ENCODE data around the gene DNAI7.

DNAI7 gene

DNA sequence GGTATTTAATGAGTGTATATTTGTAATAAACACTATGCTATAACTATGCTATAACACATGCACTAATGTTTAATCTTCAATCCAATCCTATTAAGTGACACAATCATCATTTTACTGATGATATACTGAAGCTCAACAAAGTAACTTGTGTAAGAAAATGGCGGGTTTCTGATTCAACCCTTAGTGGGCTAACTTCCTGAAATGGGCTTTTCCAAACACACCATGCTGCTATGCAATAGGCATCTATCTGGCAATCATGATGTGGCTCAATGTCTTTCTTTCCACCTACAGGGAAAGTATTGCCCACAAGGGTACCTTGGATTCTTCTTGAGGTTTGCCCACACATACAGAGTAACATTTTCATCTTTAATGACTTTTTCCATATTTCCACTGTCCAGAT is 48.3 kb downstream of the DNAI7 start:
- H3K9me3 ChIP-seq (ENCODE audit: severe bottlenecking): no peaks in the 10 kb centered on the region
- TF ChIP-seq, protein P1, sequence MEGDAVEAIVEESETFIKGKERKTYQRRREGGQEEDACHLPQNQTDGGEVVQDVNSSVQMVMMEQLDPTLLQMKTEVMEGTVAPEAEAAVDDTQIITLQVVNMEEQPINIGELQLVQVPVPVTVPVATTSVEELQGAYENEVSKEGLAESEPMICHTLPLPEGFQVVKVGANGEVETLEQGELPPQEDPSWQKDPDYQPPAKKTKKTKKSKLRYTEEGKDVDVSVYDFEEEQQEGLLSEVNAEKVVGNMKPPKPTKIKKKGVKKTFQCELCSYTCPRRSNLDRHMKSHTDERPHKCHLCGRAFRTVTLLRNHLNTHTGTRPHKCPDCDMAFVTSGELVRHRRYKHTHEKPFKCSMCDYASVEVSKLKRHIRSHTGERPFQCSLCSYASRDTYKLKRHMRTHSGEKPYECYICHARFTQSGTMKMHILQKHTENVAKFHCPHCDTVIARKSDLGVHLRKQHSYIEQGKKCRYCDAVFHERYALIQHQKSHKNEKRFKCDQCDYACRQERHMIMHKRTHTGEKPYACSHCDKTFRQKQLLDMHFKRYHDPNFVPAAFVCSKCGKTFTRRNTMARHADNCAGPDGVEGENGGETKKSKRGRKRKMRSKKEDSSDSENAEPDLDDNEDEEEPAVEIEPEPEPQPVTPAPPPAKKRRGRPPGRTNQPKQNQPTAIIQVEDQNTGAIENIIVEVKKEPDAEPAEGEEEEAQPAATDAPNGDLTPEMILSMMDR (IDR thresholded peaks at IDR 0.05; ENCODE audit: low read depth, low read length): no peak
- no peaks in the 10 kb centered on the region for H3K27me3 ChIP-seq (ENCODE audit: insufficient read depth, low read depth, severe bottlenecking)
- H3K27ac ChIP-seq: no peak overlapping the region
- H3K4me3 ChIP-seq (ENCODE audit: low read depth, low read length): no peak overlapping the region
- no peak for DNase-seq
- no peaks in the 10 kb centered on the region for H3K36me3 ChIP-seq

DNA sequence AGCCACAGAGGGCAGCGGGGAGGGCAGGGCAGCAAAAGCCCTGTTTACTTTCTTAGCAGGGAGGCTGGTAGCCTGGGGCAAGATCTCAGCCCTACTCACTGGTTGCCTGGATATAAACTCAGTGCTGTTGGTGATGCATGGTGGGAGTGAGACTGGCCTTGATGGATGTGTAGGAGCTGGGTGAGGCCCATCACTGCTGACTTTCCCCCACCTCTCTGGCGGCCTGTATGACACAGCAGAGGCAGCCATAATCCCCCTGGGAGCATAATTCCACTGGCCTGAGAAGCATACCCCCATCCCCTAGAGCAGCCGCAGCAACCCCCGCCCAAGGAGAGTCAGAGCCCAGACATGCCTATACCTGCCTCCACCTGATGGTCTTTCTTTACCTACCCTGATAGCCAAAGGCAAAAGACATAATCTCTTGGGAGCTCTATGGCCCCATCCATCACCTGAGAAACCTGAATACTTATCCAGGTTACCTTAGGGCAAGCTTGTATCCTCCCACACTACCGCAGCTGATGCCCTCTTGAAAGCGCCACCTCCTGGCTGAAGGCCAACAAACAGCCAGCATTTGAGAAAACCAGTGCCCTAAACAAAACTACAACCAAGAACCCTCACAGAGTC is 59.3 kb downstream of the DNAI7 start:
- no peaks in the 10 kb centered on the region for H3K9me3 ChIP-seq (ENCODE audit: severe bottlenecking)
- no peak overlapping the region for H3K4me3 ChIP-seq (ENCODE audit: low read depth, low read length)
- DNase-seq: peak; percentile 66
- no peak overlapping the region for H3K27ac ChIP-seq
- H3K27me3 ChIP-seq (ENCODE audit: insufficient read depth, low read depth, severe bottlenecking): no peaks in the 10 kb centered on the region
- TF ChIP-seq, protein P1 (IDR thresholded peaks at IDR 0.05; ENCODE audit: low read depth, low read length): peak; percentile 31; the same call in 1 of the 2 replicates
- H3K36me3 ChIP-seq: no peaks in the 10 kb centered on the region

DNA sequence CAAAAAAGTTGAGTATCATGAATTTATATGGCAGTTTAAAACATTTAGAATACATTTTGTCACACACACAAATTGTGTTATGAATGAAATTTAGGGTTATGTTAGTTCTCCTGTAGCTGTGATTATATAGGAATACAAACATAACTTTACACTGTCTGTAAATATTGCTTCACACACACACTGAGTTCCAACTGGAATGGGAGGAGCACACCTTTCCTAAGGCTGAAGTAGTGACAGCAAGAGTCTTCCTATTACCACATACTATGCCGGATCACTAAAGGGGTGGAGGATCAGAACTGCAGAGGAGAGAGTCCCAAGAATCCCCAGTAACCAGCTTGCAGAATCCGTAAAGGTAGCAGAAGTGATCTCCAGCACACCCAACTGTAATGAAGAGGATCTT is 63.7 kb downstream of the DNAI7 start:
- H3K27me3 ChIP-seq (ENCODE audit: insufficient read depth, low read depth, severe bottlenecking): no peaks in the 10 kb centered on the region
- H3K27ac ChIP-seq: no peak overlapping the region
- no peaks in the 10 kb centered on the region for H3K9me3 ChIP-seq (ENCODE audit: severe bottlenecking)
- no peak for DNase-seq
- TF ChIP-seq, protein P1 (IDR thresholded peaks at IDR 0.05; ENCODE audit: low read depth, low read length): no peak
- no peaks in the 10 kb centered on the region for H3K36me3 ChIP-seq
- no peak overlapping the region for H3K4me3 ChIP-seq (ENCODE audit: low read depth, low read length)

DNA sequence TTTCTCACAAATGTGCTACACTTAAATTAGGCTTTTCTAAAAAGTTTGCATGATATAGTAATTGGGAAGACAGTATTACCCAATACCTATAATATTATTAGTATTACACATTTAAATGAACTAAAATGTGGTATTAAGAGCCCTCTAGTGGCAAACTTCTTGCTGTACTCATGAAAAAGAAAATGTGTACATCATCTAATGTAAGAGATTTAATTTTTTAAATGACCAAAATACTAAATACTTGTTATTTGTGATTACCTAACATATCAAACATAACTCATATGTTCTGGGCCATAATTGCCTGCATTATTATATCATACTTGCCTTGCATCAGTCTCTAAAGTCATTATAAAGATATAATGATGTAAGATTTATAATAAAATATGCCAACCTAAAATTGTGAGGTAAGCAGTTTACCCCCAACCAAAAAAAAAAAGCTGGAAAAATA is 64.2 kb downstream of the DNAI7 start:
- no peaks in the 10 kb centered on the region for H3K27me3 ChIP-seq (ENCODE audit: insufficient read depth, low read depth, severe bottlenecking)
- no peak overlapping the region for H3K4me3 ChIP-seq (ENCODE audit: low read depth, low read length)
- no peak for DNase-seq
- TF ChIP-seq, protein P1 (IDR thresholded peaks at IDR 0.05; ENCODE audit: low read depth, low read length): no peak
- H3K36me3 ChIP-seq: no peaks in the 10 kb centered on the region
- no peaks in the 10 kb centered on the region for H3K9me3 ChIP-seq (ENCODE audit: severe bottlenecking)
- no peak overlapping the region for H3K27ac ChIP-seq

DNA sequence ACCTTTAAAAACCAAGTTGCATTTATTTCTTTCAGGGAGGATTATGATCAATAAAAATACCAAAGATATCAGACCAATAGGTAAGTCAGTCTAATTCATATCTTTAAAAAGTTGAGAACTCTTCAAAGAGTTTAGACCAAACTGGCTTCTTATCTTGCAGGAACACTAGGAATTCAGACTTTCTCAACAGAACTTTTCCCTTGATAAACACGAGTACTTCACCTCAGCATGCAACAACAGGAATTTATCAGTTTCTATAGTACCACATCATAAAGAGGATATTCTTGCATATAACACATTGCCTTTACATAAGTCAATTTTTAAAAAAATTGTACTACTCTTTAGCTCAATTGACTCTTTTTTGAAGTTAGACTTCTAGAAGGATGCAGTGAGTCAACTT is 68.2 kb downstream of the DNAI7 start:
- H3K27me3 ChIP-seq (ENCODE audit: insufficient read depth, low read depth, severe bottlenecking): no peaks in the 10 kb centered on the region
- no peak for DNase-seq
- no peak overlapping the region for H3K27ac ChIP-seq
- H3K36me3 ChIP-seq: no peaks in the 10 kb centered on the region
- H3K9me3 ChIP-seq (ENCODE audit: severe bottlenecking): no peaks in the 10 kb centered on the region
- TF ChIP-seq, protein P1 (IDR thresholded peaks at IDR 0.05; ENCODE audit: low read depth, low read length): no peak
- H3K4me3 ChIP-seq (ENCODE audit: low read depth, low read length): no peak overlapping the region

DNA sequence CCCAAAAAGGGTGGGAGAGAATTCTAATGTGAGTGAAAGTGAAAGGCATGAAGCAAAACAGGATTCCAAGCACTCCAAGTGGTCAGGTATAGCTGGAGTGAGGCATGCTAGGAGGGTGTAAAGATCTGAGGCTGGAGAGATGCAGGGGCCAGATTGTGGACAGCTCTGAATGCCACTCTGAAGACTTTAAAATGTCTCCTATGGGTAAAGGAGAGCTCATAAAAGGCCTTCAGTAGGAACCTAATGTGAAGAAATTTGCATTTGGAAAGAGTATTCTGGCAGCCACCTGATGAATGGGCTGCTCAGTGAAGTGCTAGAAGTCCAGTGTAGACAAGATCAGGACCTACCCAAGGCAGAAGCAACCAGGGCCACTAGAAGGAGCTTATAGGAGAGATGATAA is 68.9 kb downstream of the DNAI7 start:
- Histone ChIP-seq H3K27me3 (ENCODE audit: insufficient read depth, low read depth, severe bottlenecking) (no peaks in the 10 kb centered on the region), H3K27ac (no peak overlapping the region), H3K9me3 (ENCODE audit: severe bottlenecking) (no peaks in the 10 kb centered on the region), H3K4me3 (ENCODE audit: low read depth, low read length) (no peak overlapping the region), H3K36me3 (no peaks in the 10 kb centered on the region)
- TF ChIP-seq, protein P1 (IDR thresholded peaks at IDR 0.05; ENCODE audit: low read depth, low read length): no peak
- no peak for DNase-seq

Measured in WERI-Rb-1 (cell line).